ENCODE data around the gene ZNF362. TPM values are rescaled to one million over a fixed set of nuclear protein-coding genes. Genes with fewer than 3 reads are reported as not detected.

The ZNF362 gene
- total RNA-seq, 2 experiments from 2014 or later: 21.4 to 21.8 TPM

DNA sequence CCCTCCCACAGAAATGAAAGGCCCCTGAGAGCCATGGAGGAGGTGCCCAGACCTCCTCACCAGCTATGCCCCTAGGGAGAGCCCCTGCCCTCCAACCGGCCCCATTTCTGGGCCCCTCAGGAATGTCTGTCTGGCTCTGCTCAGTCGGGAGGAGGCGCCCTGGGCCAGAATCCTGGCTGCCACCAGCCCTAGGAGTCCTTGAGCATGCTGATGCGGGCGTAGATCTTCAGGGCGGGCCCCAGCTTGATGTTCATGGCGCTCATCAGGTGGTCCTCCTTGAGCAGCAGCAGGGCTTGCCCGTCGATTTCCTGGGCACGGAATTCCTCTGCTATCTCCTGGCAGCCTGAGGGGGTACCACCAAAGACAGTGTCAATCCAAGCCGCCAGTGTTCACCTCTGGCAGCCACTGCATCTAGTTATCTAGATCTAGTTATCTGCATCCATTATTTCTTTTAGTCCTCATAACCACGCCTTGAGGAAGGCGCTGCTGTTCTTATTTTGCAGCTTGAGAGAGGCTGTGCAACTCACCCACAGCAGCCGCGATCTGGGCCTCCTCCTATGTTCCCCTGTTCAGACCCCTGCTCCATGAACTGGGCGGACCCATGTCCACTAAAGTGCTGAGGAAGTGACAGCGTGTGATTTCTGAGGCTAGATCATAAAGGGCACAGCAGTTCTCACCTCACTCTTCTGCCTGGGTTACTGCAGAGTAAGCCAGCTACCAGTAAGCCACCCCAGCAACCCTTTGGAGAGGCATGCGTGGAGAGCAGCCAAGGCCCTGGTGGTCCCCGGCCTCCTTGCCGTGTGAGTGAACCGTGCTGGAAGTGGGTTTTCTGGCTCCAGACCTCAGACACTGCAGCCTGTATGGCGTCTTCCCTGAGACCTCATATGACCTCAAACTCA, 68.6 kb downstream of the ZNF362 start:
- CTCF ChIA-PET: interaction anchor here (0.5 to 1.9 kb wide), 3 partner anchors 17 to 472 kb away, joined by 3 to 4 read pairs (median 3); no protein-coding TSS in a partner anchor
- peaks cover 38% of the 10 kb centered on the region for H3K36me3 Mint-ChIP-seq (ENCODE audit: low read depth)
- no peaks in the 10 kb centered on the region for H3K27me3 Mint-ChIP-seq
- H3K9me3 Mint-ChIP-seq: no peaks in the 10 kb centered on the region
- DNase-seq: no peak
- H3K4me3 Mint-ChIP-seq: no peak overlapping the region
- POLR2A ChIA-PET: no interaction called here
- H3K27ac Mint-ChIP-seq: no peak overlapping the region
- H3K4me1 Mint-ChIP-seq: no peaks in the 10 kb centered on the region

- Mint-ChIP-seq H3K27me3 (no peaks in the 10 kb centered on the region), H3K9me3 (no peaks in the 10 kb centered on the region), H3K36me3 (ENCODE audit: low read depth) (peaks cover 42% of the 10 kb centered on the region), H3K4me1 (no peaks in the 10 kb centered on the region), H3K27ac (no peak overlapping the region), H3K4me3 (no peak overlapping the region)
- POLR2A ChIA-PET: no interaction called here
- no peak for DNase-seq
- CTCF ChIA-PET: no interaction called here
Observed at GRCh38 chr1:33326785-33327184, 70.5 kb downstream of the ZNF362 start.

DNA sequence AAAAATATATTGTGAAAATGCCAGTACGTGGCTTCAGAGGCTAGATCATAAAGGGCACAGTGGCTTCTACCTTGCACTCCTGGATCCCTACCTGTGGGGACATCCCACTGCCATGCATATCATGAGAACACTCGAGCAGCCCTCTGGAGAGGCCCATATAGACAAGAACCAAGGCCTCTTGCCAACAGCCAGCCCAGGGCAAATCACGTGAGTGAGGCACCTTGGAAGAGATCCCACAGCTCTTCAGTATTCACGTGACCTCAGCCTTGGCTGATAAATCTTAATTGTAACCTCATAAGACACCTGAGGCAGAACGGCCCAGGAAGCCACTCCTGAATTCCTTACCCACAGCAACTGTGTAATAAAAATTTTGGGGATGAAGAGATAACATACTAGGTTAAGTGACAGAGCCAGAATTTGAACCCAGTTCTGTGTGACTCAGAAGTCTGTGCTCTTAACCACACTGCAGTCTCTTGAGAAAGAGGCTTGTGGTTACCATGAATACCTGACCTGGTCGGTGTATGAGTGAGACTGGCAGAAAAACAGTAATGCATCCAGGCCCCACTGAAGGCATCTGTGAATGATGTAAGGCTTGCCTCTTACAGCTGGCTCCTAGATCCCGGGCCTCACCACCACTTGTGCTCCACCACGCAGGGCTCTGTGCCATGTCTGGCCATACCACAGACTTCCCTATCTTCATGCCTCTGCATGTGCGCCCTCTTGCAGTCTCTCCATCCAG, 71.5 kb downstream of the ZNF362 start:
- CTCF ChIA-PET: no interaction called here
- no peak for DNase-seq
- H3K4me3 Mint-ChIP-seq: no peak overlapping the region
- H3K9me3 Mint-ChIP-seq: no peaks in the 10 kb centered on the region
- POLR2A ChIA-PET: no interaction called here
- H3K36me3 Mint-ChIP-seq (ENCODE audit: low read depth): peaks cover 42% of the 10 kb centered on the region
- H3K27me3 Mint-ChIP-seq: no peaks in the 10 kb centered on the region
- no peaks in the 10 kb centered on the region for H3K4me1 Mint-ChIP-seq
- no peak overlapping the region for H3K27ac Mint-ChIP-seq

DNA sequence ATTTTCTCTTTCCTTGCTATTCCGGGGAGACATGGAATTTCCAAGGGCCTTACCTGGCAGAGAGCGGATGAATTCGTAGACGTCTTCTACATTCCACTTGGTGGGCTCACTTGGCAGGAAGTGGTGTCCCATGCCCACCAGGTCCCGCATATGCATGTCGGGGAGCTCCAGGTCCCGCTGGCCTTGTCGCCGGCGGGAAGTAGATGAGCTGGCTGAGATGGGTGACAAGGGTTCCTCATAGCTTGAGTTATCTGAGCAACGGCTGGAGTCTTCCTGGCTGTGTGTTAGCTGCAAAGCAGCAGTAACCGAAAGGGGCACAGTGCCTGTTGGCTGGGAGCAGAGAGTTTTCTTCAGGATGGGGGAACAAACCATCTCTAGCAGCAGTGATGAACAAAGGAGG, 72.5 kb downstream of the ZNF362 start:
- no peaks in the 10 kb centered on the region for H3K27me3 Mint-ChIP-seq
- H3K9me3 Mint-ChIP-seq: no peaks in the 10 kb centered on the region
- DNase-seq: no peak
- no peak overlapping the region for H3K27ac Mint-ChIP-seq
- ChIA-PET CTCF (no interaction called here), POLR2A (no interaction called here)
- peaks cover 42% of the 10 kb centered on the region for H3K36me3 Mint-ChIP-seq (ENCODE audit: low read depth)
- no peaks in the 10 kb centered on the region for H3K4me1 Mint-ChIP-seq
- H3K4me3 Mint-ChIP-seq: no peak overlapping the region

DNA sequence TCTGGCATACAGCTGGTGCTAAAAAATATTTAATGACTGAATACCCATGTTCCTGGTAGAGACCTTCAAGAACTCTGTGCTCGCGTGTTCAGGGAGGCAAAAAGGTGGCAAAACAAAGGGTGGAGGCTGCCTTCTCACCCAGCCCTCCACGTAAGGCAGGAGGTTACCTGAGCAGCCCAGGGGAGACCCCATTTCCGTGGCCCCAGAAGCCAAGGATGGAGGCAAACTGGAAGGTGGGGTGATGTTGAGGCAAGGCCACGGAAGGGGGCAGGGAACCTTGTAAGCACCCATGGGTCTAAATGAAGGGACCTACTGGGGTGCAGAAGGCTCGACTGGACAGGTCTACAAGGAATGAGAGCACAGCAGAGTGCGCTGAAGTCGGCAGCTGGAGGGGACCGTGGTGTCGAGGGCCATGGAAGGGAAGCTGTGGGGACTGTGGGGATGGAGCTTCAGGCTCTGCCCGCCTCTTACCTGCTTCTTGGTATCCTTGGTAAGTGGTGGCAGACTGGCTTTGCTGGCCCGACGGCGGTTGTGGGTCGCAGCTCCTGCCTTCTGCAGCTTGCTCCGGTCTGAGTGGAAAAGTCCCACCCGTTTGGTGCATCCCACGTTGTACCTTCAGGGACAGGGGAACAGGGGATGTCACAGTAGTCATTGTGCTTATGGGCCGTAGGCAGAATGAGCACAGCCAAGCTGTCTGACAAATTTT, 73.5 kb downstream of the ZNF362 start:
- ChIA-PET POLR2A (no interaction called here), CTCF (interaction anchor here (1.3 kb wide), 1 partner anchor 10 kb away, joined by 3 read pairs; no protein-coding TSS in a partner anchor)
- no peaks in the 10 kb centered on the region for H3K9me3 Mint-ChIP-seq

DNA sequence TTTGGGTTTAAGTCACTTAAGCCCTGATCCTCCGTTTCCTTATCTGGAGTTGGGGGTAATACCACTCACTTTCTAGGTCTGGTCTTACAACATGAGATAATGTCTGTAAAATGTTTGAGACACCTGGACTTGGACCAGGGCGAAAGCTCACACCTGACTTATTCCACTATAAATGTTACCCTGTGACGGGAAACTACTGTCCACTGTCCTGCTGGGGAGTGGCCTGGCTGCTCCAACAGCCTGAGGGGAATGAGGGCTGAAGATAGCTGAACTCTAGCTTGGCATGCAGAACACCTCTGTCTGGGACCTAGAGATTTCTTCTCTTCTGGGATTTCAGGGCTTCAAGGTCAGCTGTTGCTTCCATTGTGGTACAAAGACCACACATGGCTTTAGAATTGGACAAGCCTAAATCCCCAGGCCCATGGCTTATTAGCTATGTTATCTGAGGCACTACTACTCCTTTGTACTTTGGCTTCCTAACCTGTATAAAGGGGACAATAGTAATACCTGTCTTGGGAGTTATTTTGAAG, 74.1 kb downstream of the ZNF362 start:
- ChIA-PET CTCF (interaction anchor here (1.3 kb wide), 1 partner anchor 9 kb away, joined by 3 read pairs; no protein-coding TSS in a partner anchor), POLR2A (no interaction called here)
- no peak for DNase-seq
- H3K27ac Mint-ChIP-seq: no peak overlapping the region
- no peaks in the 10 kb centered on the region for H3K27me3 Mint-ChIP-seq
- H3K4me1 Mint-ChIP-seq: peaks cover 8% of the 10 kb centered on the region
- no peaks in the 10 kb centered on the region for H3K9me3 Mint-ChIP-seq
- no peak overlapping the region for H3K4me3 Mint-ChIP-seq
- peaks cover 40% of the 10 kb centered on the region for H3K36me3 Mint-ChIP-seq (ENCODE audit: low read depth)

More for the DNA sequence above, 73.5 kb downstream of the ZNF362 start:
- Mint-ChIP-seq H3K27ac (no peak overlapping the region), H3K4me1 (peaks cover 2% of the 10 kb centered on the region), H3K36me3 (ENCODE audit: low read depth) (peaks cover 42% of the 10 kb centered on the region), H3K27me3 (no peaks in the 10 kb centered on the region), H3K4me3 (no peak overlapping the region)
- DNase-seq: no peak

- CTCF ChIA-PET: interaction anchor here (1.2 to 1.3 kb wide), 2 partner anchors 9 to 33 kb away, joined by 3 read pairs; no protein-coding TSS in a partner anchor
- no peak overlapping the region for H3K4me3 Mint-ChIP-seq
- POLR2A ChIA-PET: no interaction called here
- peaks cover 37% of the 10 kb centered on the region for H3K36me3 Mint-ChIP-seq (ENCODE audit: low read depth)
- no peak for DNase-seq
- H3K9me3 Mint-ChIP-seq: no peaks in the 10 kb centered on the region
- H3K27ac Mint-ChIP-seq: no peak overlapping the region
- no peaks in the 10 kb centered on the region for H3K27me3 Mint-ChIP-seq
- peaks cover 8% of the 10 kb centered on the region for H3K4me1 Mint-ChIP-seq
Observed at GRCh38 chr1:33330906-33331305, 74.6 kb downstream of the ZNF362 start.

- no peak for DNase-seq
- CTCF ChIA-PET: interaction anchor here (0.6 to 1.2 kb wide), 2 partner anchors 33 to 805 kb away, joined by 3 to 5 read pairs; no protein-coding TSS in a partner anchor
- POLR2A ChIA-PET: no interaction called here
- H3K4me1 Mint-ChIP-seq: peaks cover 10% of the 10 kb centered on the region
- no peak overlapping the region for H3K27ac Mint-ChIP-seq
- peaks cover 34% of the 10 kb centered on the region for H3K36me3 Mint-ChIP-seq (ENCODE audit: low read depth)
- no peak overlapping the region for H3K4me3 Mint-ChIP-seq
- no peaks in the 10 kb centered on the region for H3K9me3 Mint-ChIP-seq
- no peaks in the 10 kb centered on the region for H3K27me3 Mint-ChIP-seq
Observed at GRCh38 chr1:33331444-33332356, 75.4 kb downstream of the ZNF362 start.

DNA sequence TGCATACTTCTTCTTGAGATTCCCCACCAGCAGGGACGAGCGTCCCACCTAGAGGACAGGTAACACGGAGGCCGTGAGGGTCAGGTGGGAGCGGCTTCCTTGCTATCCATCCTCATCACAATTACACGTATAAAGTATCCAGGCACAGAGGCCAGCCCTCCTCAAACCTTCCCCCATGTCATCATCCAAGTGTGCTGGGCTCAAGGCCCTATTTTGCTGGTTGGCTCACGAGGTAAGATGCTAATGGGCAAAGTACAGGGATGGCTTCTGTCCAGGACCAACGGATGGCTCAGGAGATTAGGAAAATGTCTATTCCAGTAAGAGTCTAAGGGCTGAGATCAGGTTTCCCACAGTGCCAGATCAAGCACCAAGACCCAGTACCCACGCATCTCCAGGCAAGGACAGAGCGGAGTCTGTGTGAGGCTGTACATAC, 76.1 kb downstream of the ZNF362 start:
- ChIA-PET CTCF (no interaction called here), POLR2A (no interaction called here)
- Mint-ChIP-seq H3K4me3 (no peak overlapping the region), H3K27ac (no peak overlapping the region), H3K27me3 (no peaks in the 10 kb centered on the region), H3K9me3 (no peaks in the 10 kb centered on the region), H3K36me3 (ENCODE audit: low read depth) (peaks cover 28% of the 10 kb centered on the region), H3K4me1 (peaks cover 12% of the 10 kb centered on the region)
- DNase-seq: no peak

- no peak for DNase-seq
- Mint-ChIP-seq H3K4me3 (no peak overlapping the region), H3K9me3 (no peaks in the 10 kb centered on the region), H3K4me1 (peaks cover 13% of the 10 kb centered on the region), H3K36me3 (ENCODE audit: low read depth) (peaks cover 28% of the 10 kb centered on the region), H3K27ac (no peak overlapping the region), H3K27me3 (no peaks in the 10 kb centered on the region)
- ChIA-PET CTCF (no interaction called here), POLR2A (no interaction called here)
Observed at GRCh38 chr1:33332881-33333280, 76.6 kb downstream of the ZNF362 start.

DNA sequence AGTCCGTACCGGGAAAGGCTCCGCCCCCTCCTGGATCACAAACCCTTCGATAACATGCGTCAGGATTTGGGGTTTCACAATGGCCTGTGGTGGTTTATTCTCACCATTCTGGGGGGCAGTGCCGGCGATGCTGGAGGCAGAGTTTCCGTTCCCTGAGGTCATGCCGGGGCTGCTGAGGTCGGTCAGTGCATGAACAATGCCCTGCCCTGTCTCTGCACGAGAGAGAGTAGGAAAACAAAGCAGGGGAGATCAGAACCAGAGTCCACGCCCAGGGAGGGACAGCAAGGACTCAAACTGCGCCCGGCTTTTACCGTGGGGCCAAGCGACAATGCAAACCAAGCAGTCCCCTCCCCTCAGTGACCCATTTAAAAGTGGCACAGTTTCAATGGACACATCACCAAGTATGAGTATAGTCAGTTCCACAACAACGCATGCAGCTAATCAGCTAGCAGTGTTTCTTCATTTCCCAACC, 77.8 kb downstream of the ZNF362 start:
- peaks cover 20% of the 10 kb centered on the region for H3K36me3 Mint-ChIP-seq (ENCODE audit: low read depth)
- no peak for DNase-seq

DNA sequence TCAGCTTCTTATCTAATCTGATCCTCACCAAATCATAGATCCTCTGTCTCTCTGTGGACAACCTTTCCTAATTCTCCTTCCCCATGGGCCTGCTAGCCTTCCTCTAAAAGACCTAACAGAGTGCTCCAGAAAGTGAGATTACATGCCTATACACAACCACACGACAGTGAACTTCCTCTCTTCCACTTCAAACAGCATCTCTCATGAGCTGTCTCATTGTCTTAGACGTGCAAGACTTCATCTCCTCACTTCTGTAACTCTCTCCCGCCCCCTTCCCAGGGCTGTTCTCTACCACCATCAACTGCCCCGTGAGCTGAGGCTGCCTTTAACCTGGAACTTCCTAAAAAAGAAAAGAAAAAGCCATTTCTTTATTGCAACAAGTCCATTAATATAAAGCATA, 78.7 kb downstream of the ZNF362 start:
- POLR2A ChIA-PET: no interaction called here
- no peak for DNase-seq
- no peak overlapping the region for H3K27ac Mint-ChIP-seq

More for the DNA sequence above, 77.8 kb downstream of the ZNF362 start:
- Mint-ChIP-seq H3K27me3 (no peaks in the 10 kb centered on the region), H3K27ac (no peak overlapping the region), H3K9me3 (no peaks in the 10 kb centered on the region), H3K4me3 (no peak overlapping the region), H3K4me1 (peaks cover 16% of the 10 kb centered on the region)
- ChIA-PET CTCF (interaction anchor here (0.5 kb wide), 1 partner anchor 256 kb away, joined by 3 read pairs; no protein-coding TSS in a partner anchor), POLR2A (no interaction called here)

More for the DNA sequence above, 78.7 kb downstream of the ZNF362 start:
- Mint-ChIP-seq H3K27me3 (no peaks in the 10 kb centered on the region), H3K9me3 (no peaks in the 10 kb centered on the region), H3K4me3 (no peak overlapping the region), H3K36me3 (ENCODE audit: low read depth) (peaks cover 11% of the 10 kb centered on the region), H3K4me1 (peaks cover 18% of the 10 kb centered on the region)
- CTCF ChIA-PET: interaction anchor here (0.5 kb wide), 1 partner anchor 255 kb away, joined by 3 read pairs; no protein-coding TSS in a partner anchor

Measured in activated CD4-positive, alpha-beta T cell treated with anti-CD3 and anti-CD28 coated beads, Interleukin-2, amount 10 ng/mL, durations not matched to agents 7 days and 5 days (primary cell).